GM18508 (cell line): ENCODE results near the gene YBX2.

Experiments used
- ATAC-seq: cut with Tn5 transposase; IDR thresholded peaks from one replicate; pipeline ENCODE4 v1.9.1; 2021; ENCODE audit warnings: moderate number of reproducible peaks; ENCODE audit not compliant: insufficient read depth, unreplicated experiment

The YBX2 gene

DNA sequence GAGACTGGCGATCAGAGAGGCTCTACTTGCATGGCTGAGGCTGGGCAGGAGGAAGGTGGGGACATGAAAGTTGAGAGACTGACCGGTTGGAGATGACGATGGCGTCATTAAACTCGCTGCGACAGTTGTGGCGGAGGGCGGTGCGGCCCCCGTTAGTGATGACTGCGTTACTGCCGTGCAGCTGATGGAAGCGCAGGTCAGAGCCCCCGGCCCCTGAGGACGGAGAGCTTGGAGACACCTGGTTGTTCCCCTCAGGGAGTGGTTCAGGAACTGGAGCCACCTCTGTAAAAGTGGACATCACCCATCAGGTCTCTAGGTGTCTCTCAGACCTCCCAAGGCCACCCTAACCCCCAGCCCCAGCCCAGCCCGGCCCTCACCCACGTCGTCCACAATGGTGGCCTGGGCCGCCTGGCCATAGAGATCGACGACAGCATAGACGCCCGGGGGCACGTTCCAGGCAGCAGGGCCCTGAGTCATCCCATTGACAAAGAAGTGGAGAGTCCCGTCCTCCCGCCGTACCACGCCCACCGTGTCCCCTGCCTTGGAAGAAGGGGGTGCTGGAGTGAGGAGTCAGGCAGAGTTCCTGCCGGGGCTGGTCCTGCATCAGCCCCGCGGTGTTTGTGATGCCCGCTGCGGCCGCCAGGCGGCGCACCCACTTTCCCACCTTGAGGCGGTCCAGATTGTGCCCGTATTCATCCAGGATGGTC lies 29.4 kb upstream of the YBX2 start:
- ATAC-seq: no peak

DNA sequence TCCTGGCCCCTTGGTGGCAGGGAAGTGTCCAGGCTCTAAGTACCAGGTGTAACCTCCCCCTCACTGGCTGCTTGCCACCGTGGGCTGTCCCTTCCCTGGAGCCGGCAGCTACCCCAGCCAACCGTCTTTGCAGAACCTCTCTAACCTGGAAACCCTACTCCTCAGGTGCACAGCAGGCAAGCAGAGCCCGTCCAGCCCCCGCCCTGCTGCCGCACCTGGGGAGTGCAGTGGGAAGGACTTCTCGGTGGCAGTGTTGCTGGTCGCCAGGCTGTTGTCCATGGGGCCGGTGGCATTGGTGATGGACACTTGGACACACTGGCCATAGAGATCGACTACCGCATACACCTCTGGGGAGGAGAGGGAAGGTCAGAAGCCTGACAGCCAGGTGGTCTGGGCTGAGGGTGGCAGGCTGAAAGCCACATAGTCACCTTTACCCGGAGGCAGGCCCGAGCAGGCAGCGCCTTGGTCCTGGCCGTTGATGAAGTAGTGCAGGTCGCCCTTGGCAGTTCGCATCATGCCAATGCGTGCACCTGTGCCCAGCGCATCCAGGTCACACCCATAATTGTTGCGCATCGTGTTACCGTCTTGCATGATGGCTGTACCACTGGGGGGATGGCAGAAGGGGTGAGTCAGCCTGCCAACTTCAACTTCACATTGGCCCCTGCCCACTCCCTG lies 28.2 kb upstream of the YBX2 start:
- no peak for ATAC-seq

DNA sequence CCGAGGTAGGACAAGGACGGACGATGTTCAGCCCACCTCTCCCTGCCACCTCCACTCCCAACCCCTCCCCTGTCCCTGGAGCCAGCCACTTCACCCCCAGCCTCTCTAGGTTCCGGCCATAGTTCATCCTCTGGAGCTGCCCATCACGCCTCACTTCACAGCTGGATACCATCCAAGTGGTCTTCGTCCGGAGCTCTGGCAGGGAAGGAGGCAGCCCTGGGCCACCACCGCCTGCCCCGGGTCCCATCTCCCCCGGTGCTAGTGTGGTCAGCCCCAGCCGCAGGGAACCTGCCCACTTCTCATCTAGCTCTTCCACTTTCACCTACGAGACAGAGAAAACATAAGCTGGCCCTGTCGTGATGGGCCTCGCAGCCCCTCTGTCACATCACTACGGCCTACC lies 27.0 kb upstream of the YBX2 start:
- no peak for ATAC-seq

DNA sequence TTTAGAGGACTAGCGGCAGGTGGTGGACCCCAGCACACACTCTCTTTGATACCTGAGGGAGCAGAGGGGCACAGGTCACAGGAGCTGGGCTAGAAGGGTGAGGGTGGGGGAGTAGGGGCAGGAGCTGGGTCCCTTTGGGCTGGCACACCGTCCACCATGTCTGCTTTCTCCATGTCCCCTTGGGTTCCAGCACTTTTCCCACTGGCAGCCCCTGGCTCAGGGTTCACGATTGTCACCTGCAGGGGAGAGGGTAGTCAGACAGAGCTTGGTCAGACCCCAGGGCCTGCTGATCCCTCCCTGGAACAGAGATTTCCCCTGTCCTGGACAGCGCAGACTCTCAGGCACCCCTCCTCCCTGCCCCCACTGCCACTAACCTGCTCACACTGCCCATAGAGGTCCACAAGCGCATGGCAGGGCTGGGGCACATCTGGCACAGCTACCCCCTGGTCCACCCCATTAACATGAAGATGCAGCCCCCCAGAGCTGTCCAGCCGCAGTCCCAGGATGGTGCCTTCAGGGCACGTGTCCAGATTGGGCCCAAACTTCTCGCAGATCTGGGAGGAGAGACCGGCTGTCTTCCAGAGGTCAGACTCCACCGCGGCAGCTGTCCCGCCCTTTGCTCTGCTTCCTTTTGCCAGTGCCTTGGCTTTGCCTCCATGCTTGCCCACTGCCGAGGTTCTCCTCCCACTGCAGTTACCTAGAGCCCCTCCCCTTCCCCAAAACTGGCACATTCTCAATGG lies 23.9 kb upstream of the YBX2 start:
- no peak for ATAC-seq

DNA sequence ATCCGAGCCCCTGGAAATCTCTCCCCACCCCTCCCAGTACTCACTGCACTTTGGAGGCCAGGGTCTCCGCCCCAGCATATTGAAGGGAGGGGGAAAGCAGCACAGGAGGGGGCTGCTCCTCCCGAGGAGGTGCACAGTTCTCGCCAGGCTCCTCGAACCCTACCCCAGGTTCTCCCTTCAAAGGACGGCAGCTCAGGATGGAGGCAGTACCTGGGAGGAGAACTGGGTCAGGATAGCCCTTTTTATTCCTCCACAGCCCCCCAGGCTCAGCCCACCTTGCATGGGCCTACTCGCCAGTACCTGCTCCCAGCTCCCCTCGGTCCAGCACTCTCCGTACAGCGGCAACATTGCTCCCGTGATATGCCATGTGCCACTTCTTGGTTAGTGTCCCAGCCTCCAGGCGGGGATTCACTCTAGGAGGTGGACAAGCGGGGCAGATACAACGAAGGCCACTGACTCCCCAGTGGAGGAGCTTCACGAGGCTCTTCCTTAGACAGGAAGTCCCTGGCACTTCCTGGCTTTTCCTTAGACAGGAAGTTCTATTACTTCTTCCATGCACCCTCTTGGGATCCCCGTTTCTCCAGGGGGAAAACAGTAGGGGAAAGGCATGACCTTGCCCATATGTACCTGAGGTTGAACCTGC lies 22.8 kb upstream of the YBX2 start:
- no peak for ATAC-seq

DNA sequence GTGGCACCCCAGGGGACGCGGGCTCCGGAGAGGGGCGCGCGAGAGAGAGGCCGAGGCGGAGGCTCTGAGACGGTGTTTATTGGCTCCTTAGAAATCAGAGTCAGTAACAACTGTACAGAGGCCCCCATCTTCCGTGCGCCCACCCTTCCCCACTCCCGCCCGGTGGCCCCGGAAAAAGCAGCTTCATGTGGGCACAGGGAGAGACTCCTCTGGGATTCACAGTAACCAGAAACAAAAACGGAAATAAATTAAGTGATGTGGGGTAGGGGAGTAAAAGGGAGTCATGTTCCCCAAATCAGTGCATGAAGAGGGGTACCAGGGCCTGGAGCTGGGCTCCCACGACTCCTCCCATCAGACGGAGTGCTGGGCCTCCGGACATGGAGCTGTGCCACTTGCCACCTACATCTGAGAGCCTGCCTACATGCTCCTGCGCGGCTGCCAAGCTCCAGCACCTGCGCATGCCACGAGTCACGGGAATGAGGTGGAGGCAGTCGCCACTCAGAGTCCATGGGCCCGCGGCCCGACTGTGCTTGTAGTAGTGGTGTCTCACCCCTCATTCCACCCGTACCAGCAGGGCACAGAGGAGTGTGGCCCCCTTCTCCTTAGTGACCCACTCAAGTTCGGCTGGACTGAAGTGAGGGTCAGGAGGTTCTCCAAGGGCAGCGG lies 21.3 kb upstream of the YBX2 start:
- ATAC-seq: no peak

DNA sequence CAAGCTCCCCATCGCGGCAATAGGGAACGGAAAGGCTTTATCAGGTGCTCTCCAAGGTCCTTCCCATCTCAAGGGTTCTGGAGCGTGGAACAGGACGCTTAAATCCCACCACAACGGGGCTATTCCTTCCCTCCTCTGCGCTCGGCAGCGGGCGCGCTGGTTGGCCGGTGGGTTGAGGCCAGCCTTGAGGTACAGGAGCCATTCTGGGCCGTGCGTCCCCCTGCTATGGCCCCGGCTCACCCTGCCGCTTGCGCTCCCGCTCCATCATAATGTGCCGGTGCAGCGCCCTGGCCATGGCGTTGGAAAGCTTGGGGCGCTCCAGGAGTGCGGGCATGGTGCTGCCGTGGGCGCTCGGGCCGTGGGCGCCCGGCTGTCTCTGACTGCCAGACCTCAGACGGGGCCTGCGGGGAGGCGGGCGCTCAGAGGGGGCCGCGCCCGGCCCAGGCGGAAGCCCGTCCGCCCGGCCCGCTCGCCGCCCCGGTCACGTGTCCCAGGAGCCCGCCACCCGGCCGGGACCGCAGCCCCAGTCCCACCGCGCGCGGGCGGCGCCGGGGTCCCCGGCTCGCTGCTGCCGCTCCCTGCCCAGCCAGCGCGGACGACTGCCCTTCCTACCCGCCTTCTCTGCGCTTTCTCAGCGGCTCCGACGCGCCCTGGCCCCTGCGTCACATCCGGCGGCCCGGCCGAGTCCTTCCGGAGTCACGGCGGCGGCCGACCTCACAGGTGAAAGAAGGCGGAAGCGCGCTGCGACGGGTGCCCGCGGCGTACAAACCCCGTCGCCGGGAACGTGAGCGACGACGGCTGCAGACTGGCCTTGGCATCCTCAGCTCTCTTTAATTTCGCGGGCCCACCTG lies 20.5 kb upstream of the YBX2 start, which contains the start of gene GPS2:
Gene GPS2, minus strand, starts transcription at position 642 of the 851 bp plus-strand sequence. Its CDS starts 308 bp downstream, at position 334.
- ATAC-seq: no peak

DNA sequence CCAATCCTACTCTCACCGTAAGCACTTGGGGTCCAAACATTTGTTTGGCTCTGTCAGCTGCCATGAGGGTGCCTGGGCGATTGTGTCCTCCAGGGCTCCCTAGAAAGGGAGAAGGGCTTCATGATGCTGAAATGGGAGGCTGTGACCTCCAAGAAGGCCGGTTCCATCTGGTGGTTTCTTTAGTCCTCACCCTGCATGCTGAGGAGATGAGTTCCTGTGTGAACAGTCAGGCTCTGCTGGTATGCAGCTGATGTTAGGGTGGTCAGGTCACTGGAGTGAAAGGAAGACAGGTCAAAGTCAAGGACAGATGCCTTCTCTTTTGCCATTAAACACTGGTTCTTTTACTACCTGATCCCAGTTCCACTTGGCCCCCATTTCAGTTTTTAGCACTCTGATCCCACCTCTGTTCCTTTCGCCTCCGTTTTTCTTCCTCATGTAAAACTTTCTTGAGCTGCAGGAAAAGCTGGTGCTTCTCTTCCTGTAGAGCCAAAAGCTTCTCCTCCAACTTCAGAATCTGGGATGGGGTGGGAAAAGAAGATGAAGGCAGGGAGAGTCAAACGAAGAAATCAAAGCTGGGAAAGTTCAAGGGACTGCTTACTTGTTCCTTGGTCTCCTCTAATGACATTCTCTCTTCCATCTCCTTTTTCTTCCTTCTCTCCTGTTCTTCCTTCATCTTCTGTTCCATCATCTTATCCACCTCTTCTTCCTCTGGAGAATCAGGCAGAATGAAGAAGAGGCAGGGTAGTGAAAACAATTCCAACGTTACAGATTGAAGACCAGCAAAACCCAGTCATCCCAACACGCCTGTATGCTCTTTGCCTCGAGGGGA lies 19.7 kb upstream of the YBX2 start:
- ATAC-seq: no peak

DNA sequence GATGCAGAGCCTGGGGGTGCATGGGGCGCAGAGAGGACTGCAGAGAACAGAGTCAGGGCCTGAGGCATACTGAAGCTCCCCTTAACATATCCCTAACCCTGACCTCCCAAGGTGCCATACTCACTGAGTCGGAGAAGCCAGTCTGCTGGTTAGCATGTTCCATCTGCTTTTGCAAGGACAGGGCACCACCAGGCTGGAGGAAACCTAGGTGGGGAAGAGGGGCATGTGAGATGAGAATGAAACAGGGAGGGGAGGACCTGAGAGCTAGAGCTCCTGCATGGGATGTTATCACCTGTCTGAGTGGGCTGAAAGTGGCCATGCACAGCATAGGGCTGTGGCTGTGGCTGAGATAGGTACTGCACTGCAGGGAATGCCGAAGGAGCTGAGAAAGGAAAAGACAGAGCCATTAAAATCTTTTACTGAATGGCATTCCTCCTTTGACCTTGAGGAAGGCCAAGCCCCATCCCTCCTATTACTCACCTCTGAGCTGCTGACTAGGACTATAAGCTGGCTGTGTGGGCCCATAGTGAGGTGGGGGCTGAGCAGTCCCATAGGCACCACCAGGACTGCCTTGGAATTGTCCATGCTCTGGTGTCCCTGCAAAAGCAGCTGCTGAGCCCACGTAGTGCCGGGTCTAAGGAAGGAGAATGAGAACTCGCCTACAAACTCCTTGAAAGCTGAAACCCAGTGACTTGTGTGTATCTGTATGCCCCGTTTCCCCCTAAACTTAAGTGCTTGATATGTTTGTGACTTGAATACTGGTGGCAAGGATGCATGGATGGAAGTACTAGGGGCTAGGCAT lies 18.9 kb upstream of the YBX2 start:
- no peak for ATAC-seq

DNA sequence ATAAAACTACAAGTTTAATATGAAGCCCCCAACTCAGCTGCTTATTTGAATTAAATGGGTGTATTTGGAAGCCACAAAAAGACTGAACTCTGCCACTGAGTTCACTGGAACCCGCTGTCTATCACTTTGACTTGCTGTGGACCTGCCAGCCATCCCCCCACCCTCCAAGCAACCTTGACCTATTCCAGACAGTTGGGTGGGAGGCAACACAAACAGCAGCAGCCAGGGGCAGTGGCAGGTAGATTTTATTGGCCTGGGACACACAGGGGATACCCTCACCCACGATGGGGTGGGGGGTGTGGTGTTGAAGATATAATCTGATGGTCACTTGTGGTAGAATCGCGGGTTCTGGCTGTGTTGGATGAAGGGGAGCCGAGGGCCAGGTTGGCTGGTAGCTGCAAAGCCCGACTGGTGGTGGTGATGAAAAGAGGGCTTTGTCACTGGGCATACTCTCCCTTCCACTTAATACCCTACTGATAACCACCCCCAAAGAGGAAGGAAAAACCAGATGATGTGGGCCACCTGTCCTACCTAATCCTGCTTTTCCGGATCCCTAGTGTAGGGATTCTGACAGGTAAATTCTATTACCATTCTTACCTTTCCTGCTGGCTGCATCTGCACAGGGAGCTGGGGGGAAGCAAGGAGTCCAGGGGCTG lies 18.1 kb upstream of the YBX2 start:
- ATAC-seq: no peak

DNA sequence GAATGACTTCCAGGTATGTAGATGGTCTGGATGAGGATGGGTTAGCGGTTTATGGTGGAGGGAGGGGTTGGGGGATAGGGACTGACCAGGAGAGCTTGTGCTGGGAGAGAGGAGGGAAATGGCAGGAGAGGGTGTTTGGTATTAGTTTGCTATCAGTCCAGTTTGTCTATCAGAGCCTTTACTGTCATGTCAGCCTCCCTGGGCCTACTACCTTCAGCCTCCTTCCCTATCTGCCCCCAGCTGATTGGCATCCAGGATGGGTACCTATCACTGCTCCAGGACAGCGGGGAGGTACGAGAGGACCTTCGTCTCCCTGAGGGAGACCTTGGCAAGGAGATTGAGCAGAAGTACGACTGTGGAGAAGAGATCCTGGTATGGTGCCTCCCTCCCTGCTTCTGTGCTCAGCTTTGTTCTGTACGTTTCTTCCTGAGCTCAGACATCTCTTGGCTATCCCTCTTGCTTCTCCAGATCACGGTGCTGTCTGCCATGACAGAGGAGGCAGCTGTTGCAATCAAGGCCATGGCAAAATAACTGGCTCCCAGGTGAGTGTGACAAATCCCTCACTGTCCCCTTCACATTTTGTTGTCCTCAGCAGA lies 16.8 kb upstream of the YBX2 start:
- no peak for ATAC-seq

DNA sequence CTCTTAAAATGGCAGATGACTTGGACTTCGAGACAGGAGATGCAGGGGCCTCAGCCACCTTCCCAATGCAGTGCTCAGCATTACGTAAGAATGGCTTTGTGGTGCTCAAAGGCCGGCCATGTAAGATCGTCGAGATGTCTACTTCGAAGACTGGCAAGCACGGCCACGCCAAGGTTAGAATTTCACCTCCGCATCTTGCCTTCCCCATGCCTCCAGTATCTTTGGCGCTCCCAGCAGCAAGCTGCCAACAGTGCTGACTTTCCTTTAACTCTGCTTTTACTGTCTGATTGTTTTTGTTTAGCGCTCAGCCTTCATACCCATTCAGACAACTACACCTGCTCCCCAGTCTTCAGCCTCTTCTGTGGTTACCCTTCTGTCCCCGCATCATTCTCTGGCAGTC lies 15.2 kb upstream of the YBX2 start:
- no peak for ATAC-seq

DNA sequence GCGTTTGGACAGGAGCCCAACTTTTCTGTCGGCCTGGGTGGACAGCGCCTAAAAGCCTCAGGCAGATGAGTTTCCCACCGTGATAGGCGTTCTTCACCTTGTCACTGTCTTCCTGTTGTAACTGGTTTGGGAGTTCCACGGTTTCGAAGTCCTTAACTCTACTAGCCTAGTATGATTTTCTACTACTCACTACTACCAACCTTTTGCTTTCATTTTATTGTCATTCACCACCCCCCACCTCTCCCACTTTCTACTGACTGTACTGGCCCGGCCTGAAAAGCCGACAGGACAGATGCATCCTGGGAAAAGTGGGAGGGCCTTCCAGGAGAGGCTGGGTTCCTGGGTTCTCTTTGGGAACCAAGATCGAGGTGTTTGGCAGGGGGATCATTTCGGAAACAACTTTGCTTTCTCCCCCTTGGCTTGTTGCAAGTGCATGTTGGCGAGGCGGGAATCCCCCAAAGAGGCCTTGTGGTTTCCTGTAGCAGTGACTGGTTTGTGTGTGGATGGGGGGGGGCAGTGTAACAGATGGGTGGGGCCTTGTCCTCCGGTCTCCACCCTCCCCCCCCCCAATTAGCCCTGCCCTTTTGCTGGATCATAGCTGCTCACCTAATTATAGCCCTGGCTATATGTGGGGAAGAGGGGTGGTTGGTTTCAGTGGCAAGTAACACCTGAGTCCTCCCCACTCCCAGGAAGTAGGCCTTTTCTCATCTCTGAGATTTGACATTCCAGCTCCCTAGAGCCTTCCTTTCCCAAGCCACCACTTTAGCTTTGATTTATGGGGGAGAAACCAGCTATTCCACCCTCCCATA lies 14.4 kb upstream of the YBX2 start:
- ATAC-seq: no peak

DNA sequence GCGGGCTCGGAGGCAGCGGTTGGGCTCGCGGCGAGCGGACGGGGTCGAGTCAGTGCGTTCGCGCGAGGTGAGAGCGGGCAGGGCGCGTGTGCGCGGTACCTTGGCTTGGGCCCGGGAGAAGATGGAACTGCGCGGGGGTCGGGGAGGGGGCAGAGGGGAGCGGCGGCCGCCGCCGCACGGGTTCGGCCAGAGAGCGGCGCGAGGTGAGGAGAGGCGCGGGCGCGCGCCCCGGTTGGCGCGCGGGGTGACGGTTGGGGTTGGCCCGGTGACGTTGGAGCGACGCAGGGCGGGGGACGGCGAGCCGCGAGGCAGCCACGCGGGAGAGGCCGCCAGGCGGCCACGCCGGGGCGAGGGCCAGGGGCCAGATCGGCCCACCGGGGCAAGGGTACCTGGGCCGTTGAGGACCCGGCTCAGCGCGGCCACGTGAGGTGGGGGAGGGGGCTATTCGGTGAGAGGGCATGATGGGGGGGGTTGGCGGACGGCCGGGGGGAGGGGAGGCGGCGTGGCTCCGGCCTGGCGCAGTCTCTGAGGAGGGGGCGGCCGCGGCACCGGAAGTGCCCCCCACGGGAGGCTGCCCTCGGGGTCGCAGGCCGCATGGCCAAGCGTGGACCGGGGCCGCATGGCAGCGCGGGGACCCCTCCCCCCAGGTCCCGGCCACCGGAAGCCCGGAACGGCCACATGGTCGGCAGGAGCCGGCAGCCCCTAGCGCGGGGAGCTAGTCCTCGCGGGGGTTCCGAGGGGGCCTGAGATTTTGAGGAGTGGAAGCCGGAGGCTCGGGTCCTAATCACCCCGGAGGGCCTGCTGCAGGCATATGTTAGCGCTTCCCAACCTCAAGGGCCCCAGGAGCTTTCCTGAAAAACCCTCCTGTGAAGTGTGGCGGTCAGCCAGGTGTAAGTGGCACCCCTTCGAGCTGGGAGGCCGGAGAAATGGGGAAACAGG lies 13.5 kb upstream of the YBX2 start:
- ATAC-seq: no peak
